Non-pigmented ciliary epithelial cell (primary cell): Measurements from ENCODE around the gene KATNB1.
"Not testable (repeated sequence)": the region's sequence is repeated elsewhere in the genome, so short reads cannot be mapped to it uniquely, and the experiment has no call there.

ENCODE experiments used
- DNase-seq: peaks from one replicate; pipeline ENCODE4 v3.0.0-alpha.2; 2010; ENCODE audit warnings: low read depth

The KATNB1 gene

GRCh38 chr16:57700781-57701551 is 34.6 kb upstream of the KATNB1 start:
- DNase-seq: no peak

- no peak for DNase-seq
Measured at GRCh38 chr16:57701759-57702371, 33.7 kb upstream of the KATNB1 start.

DNA sequence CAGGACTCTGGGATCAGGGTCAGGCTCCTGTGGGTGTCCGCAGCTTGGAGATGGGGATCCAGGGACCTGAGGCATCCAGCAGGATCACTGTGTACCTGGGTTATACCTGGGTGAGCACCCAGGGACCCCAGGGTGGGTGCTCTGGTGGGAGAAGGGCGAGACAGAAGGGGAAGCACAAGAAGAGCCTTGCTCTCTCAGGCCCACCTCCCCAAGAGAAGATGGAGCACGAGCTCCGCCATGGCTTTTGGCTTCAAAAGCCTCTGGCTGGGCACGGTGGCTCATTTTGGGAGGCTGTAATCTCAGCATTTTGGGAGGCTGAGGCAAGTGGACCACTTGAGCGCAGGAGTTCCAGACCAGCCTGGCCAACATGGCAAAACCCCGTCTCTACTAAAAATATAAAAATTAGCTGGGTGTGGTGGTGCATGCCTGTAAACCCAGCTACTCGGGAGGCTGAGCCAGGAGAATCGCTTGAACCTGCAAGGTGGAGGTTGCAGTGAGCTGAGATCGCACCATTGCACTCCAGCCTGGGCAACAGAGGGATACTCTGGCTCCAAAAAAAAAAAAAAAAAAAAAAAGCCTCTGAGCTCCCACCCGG is 32.1 kb upstream of the KATNB1 start:
- no peak for DNase-seq

- DNase-seq: no peak
Measured at GRCh38 chr16:57704011-57704904, 31.3 kb upstream of the KATNB1 start.

GRCh38 chr16:57704905-57705852 is 30.4 kb upstream of the KATNB1 start:
- DNase-seq: no peak

- no peak for DNase-seq
Measured at GRCh38 chr16:57706717-57707116, 28.9 kb upstream of the KATNB1 start.

GRCh38 chr16:57707331-57707730 is 28.2 kb upstream of the KATNB1 start:
- DNase-seq: no peak

- DNase-seq: no peak
Measured at GRCh38 chr16:57708168-57708567, 27.4 kb upstream of the KATNB1 start.

DNA sequence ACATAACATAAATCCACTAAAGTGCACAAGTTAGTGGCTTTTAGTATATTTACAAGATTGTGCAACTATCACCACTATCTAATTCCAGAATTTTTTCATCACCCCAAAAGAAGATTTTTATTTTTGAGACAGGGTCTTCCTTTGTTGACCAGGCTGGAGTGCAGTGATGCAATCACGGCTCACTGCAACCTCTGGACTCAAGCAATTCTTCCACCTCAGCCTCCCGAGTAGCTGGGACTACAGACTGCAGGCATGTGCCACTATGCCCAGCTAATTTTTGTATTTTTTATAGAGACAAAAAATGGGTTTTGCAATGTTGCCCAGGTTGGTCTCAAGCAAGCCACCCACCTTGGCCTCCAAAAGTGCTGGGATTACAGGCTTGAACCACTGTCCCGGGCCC is 25.9 kb upstream of the KATNB1 start:
- DNase-seq: no peak

DNA sequence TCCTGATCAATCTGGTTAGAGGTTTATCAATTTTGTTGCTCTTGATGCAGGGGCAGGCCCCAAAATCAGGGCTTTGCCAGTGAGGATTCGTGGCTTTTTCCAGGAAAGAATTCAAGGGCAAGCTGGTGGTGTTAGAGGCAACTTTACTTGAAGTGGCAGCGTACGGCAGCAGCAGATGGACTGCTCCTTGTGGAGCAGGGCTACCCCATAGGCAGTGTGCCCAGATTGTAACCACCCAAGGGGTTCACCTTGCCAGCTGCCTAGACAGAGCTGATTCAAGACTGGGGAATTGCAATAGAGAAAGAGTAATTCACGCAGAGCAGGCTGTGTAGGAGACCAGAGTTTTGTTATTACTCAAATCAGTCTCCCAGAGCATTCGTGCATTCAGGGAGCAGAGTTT is 24.2 kb upstream of the KATNB1 start:
- no peak for DNase-seq

DNA sequence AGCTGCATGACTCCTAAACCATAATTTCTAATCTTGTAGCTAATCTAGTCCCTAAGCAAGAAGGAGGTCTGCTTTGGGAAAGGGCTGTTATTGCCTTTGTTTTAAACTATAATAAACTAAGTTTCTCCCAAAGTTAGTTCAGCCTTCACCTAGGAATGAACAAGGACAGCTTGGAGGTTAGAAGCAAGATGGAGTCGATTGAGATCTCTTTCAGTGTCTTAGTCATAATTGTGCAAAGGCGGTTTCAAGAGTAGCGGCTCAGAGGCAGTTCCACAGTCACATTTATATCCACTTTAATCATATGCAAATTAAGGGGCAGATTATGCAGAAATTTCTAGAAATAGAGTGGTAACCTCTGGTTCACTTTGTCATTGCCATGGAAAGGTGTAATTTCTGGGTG is 23.6 kb upstream of the KATNB1 start:
- no peak for DNase-seq

GRCh38 chr16:57712569-57712968 is 23.0 kb upstream of the KATNB1 start:
- not testable (repeated sequence) for DNase-seq

DNA sequence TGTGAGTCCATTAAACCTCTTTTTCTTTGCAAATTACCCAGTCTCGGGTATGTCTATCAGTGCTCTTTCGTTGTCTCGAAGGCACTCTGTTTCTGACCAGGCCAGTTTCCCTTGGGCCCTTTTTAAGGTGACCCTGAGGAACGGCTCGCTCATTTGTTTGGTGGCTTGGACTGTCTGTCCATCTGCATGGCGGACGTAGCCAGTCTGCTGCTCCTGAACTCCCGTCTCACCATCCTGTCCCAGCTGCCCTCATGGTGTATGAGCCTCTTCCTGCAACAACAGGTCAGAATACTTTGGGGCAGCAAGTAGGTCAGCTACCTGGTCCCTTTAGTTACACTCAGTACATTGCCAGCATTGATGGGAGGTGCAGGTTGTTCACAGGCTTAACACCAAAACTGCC is 22.0 kb upstream of the KATNB1 start:
- DNase-seq: no peak

DNA sequence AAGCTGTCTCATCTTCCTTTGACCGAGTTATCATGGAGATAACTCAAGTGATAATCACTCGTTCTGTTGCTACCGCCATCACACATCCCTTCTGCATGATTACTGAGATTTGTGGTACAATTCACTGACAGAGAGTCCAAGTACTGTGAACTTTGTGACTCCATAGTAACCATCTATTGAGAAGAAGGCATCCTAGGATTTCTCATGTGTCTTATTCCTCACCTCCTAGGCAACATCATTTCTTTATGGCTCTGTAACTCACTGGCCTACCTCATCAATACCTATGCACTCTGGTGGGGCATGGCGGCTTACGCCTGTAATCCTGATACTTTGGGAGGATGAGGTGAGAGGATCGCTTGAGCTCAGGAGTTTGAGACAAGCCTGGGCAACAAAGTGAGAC is 21.5 kb upstream of the KATNB1 start:
- DNase-seq: no peak

GRCh38 chr16:57720142-57720575 is 15.4 kb upstream of the KATNB1 start:
- DNase-seq: no peak

- no peak for DNase-seq
Measured at GRCh38 chr16:57721356-57722209, 14.0 kb upstream of the KATNB1 start.

GRCh38 chr16:57722210-57722499 is 13.4 kb upstream of the KATNB1 start:
- DNase-seq: no peak

DNA sequence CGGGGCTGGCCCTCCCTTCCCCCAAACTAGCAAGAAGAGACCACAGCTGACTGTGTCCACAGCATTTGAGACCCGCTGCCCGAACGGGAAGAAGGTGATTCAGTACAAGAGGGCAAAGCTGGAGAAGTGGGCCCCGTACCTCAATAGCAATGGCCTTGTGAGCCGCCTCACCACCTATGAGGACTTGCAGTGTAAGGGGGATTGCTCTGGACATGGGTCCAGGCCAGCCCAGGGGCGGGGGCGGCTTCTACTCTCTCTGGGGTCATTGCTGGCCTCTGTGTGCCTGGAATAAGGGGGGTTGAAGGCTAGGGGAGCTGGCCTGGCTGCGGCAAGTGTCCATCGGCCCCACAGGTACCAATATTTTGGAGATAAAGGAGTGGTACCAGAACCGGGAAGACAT is 12.9 kb upstream of the KATNB1 start:
- no peak for DNase-seq

DNA sequence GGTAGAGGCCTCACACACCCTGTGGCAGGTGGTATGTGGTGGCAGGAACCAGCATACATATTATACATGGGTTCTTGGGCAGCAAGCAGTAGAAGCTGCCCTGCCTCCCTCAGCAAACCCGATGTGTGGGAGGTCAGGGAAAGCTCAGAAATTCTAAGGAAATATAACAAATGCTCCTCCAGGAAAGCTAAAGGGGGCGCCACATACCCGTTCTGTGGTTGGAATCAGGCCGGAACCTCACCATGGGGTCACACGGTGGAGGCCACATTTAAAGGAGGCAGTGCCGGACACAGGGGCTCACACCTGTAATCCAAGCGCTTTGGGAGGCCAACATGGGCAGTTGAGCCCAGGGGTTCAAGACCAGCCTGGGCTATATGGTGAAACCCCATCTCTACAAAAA is 12.4 kb upstream of the KATNB1 start:
- DNase-seq: no peak

DNA sequence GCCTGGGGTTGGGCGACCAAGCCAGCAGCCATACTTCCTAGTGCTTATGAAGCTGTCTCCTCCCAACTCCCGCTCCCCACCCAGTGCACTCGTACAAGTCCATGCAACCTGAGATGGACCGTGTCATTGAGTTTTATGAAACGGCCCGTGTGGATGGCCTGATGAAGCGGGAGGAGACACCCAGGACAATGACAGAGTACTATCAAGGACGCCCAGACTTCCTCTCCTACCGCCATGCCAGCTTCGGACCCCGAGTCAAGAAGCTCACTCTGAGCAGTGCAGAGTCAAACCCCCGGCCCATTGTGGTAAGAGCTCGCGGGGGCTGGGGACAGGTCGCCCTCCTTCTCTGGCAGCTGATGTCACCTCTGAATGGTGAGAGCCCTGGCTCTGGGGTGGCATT is 11.0 kb upstream of the KATNB1 start:
- DNase-seq: no peak

- no peak for DNase-seq
Measured at GRCh38 chr16:57725151-57725550, 10.4 kb upstream of the KATNB1 start.
